Suprapubic skin (tissue), 4 donors: ENCODE results near the gene H6PD. TPM values are rescaled to one million over a fixed set of nuclear protein-coding genes. Genes with fewer than 3 reads are reported as not detected.

Experiments used
- DNase-seq, 2 donors: peaks; one replicate each; pipeline ENCODE4 v3.0.0-alpha.2; 2019; ENCODE audit warnings: low spot score in 2 of 2
- H3K27ac ChIP-seq: fragments of 200-600 bp; sonication (generic); one replicate; pipeline ENCODE4 v1.5.1; 2019
- H3K27me3 ChIP-seq: fragments of 200-600 bp; sonication (generic); one replicate; pipeline ENCODE4 v1.5.1; 2019
- H3K36me3 ChIP-seq: fragments of 200-600 bp; sonication (generic); one replicate; pipeline ENCODE4 v1.5.1; 2019
- H3K4me1 ChIP-seq: fragments of 200-600 bp; sonication (generic); one replicate; pipeline ENCODE4 v1.5.1; 2019
- H3K4me3 ChIP-seq: fragments of 200-600 bp; sonication (generic); one replicate; pipeline ENCODE4 v1.5.1; 2019; ENCODE audit warnings: mild to moderate bottlenecking
- H3K9me3 ChIP-seq: fragments of 200-600 bp; sonication (generic); one replicate; pipeline ENCODE4 v1.5.1; 2019
- EP300 ChIP-seq: sonication (generic); formaldehyde crosslinking; IDR thresholded peaks from one replicate; pipeline ENCODE4 v1.6.1; 2017; ENCODE audit warnings: antibody characterized with exemption
- POLR2A ChIP-seq, 2 donors: fragments of 450-650 bp; IDR thresholded peaks; one replicate each; pipeline ENCODE4 v1.6.1; 2017; ENCODE audit warnings: antibody characterized with exemption in 2 of 2, mild to moderate bottlenecking in 2 of 2, moderate library complexity in 2 of 2
- POLR2AphosphoS5 ChIP-seq, 3 donors: sonication (generic); formaldehyde crosslinking; IDR thresholded peaks; one replicate each; pipeline ENCODE4 v1.6.1; 2017; ENCODE audit warnings: antibody characterized with exemption in 3 of 3
- WGBS: methylation state at CpG from one replicate; pipeline ENCODE4 v1.1.5; 2018; 5-methylcytosine and 5-hydroxymethylcytosine counted together
- total RNA-seq, 4 donors: library from RNA; depleted of rRNA; stranded (reverse); fragments of >200 nt; gene quantifications; one replicate each; pipeline ENCODE4 v1.1.0, GENCODE V29; 2016
- TF ChIP-seq, protein P1 (sequence below), 2 donors: fragments of 200-600 bp in 1 of 2; fragments of 450-650 bp in 1 of 2; sonication (generic) in 1 of 2; IDR thresholded peaks; one replicate each; pipeline ENCODE4 v1.5.1; 2016 to 2019; ENCODE audit warnings: antibody characterized with exemption in 2 of 2, mild to moderate bottlenecking in 1 of 2, moderate library complexity in 1 of 2

H6PD gene
- total RNA-seq, 4 donors from 2014 or later = 83.6 to 130 (median 106) TPM

DNA sequence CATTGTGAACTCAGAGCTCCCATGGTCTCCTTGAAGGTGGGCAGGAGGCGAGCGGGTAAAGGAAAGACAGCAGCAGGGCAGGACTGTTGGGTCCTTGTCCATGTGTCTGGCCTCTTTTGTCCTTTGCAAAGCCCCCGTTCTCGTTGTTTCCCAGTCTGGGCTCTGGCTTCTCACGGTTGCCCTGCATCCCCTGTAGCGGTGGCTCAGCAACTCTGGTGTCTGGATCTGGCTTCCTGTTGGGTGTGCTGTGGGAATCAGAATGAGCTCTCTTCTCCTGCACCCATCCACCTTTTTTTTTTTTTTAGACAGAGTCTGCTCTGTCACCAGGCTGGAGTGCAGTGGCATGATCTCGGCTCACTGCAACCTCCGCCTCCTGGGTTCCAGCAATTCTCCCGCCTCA is 11.1 kb downstream of the H6PD start:
- 66% methylated on average over 7 of the region's 9 CpGs for WGBS
- Histone ChIP-seq H3K27ac (peak overlapping the region; percentile 90), H3K4me3 (no peak overlapping the region), H3K27me3 (no peaks in the 10 kb centered on the region), H3K9me3 (no peaks in the 10 kb centered on the region), H3K4me1 (peaks cover 98% of the 10 kb centered on the region), H3K36me3 (peaks cover 22% of the 10 kb centered on the region)
- no peak for DNase-seq
- TF ChIP-seq, protein P1, sequence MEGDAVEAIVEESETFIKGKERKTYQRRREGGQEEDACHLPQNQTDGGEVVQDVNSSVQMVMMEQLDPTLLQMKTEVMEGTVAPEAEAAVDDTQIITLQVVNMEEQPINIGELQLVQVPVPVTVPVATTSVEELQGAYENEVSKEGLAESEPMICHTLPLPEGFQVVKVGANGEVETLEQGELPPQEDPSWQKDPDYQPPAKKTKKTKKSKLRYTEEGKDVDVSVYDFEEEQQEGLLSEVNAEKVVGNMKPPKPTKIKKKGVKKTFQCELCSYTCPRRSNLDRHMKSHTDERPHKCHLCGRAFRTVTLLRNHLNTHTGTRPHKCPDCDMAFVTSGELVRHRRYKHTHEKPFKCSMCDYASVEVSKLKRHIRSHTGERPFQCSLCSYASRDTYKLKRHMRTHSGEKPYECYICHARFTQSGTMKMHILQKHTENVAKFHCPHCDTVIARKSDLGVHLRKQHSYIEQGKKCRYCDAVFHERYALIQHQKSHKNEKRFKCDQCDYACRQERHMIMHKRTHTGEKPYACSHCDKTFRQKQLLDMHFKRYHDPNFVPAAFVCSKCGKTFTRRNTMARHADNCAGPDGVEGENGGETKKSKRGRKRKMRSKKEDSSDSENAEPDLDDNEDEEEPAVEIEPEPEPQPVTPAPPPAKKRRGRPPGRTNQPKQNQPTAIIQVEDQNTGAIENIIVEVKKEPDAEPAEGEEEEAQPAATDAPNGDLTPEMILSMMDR (IDR thresholded peaks at IDR 0.05) = no peak
- TF ChIP-seq EP300 (no peak), POLR2AphosphoS5 (IDR thresholded peaks at IDR 0.05) (no peak), POLR2A (IDR thresholded peaks at IDR 0.05) (no peak)

DNA sequence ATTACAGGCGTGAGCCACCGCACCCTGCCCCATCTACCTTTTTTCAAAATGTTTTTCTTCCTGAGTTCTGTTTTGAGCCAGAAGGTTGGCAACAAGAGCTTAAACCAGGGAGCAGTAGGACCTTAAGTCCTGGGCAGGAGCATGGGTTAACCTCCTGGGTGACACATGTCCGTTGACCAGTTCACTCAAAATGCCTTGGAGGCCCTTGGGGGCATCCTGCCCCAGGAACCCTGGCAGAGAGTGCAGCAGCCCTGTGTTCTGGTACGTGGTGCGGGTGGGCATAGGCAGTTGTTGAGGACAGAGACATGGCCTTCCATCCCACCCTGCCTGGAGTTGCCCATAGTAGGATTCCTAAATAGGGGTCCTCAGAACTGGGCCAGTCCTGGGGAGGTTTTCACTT is 11.6 kb downstream of the H6PD start:
- Histone ChIP-seq H3K9me3 (no peaks in the 10 kb centered on the region), H3K4me3 (no peak overlapping the region), H3K36me3 (peaks cover 22% of the 10 kb centered on the region), H3K27me3 (no peaks in the 10 kb centered on the region), H3K4me1 (peaks cover 98% of the 10 kb centered on the region), H3K27ac (no peak overlapping the region)
- 87% methylated on average over 5 of the region's 5 CpGs for WGBS
- DNase-seq = no peak
- no peak for TF ChIP-seq POLR2AphosphoS5 (IDR thresholded peaks at IDR 0.05)
- no peak for TF ChIP-seq POLR2A (IDR thresholded peaks at IDR 0.05)
- no peak for TF ChIP-seq EP300
- TF ChIP-seq, protein P1 (IDR thresholded peaks at IDR 0.05) = no peak

DNA sequence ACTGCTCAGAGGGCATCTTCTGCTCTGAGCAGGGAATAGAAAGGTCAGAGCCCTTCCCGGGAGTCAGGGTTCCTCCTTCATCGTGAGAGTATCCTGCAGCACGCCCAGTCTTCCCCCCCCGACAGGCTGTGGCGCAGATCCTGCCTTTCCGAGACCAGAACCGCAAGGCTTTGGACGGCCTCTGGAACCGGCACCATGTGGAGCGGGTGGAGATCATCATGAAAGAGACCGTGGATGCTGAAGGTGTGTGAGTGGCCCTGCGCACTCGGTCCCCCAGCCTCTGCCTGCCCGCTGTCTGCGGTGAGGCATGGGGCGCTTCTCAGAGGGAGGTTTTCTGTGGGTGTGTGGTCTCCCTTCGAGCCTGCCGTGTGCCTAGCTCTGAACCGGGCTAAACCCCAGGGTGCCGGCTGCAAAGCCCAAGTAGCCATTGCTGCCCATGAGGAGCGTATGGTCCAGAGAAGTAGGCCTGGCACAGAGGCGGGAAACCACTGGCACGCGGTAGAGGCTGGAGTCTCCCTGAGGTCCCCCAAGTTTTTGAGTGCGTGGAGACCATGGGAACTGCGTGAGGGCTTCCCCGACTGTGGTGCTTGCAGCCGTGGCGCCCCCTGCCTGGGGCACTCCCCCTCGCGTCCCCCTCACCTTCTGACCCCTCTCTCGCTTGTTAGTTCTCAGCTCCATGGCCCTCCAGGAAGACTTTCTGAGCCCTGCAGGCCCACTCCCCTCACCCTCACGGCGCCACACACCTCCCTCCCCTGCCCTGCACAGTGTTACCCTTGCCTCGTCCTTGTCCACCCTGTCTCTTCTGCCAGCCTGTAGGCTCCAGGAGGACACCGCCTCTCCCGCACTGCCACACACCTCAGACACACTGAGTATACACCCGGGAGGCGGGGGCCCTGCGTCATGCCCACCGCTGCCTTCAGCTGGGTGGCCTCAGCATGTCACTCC is 12.5 kb downstream of the H6PD start:
- WGBS = 74% methylated on average over 33 of the region's 41 CpGs
- Histone ChIP-seq H3K36me3 (peaks cover 22% of the 10 kb centered on the region), H3K4me3 (peak overlapping the region; percentile 13), H3K27ac (peak overlapping the region; percentile 73), H3K27me3 (no peaks in the 10 kb centered on the region), H3K4me1 (peaks cover 94% of the 10 kb centered on the region), H3K9me3 (no peaks in the 10 kb centered on the region)
- no peak for DNase-seq
- TF ChIP-seq POLR2AphosphoS5 (IDR thresholded peaks at IDR 0.05) (no peak), POLR2A (IDR thresholded peaks at IDR 0.05) (no peak), EP300 (no peak)
- TF ChIP-seq, protein P1 (IDR thresholded peaks at IDR 0.05) = no peak

DNA sequence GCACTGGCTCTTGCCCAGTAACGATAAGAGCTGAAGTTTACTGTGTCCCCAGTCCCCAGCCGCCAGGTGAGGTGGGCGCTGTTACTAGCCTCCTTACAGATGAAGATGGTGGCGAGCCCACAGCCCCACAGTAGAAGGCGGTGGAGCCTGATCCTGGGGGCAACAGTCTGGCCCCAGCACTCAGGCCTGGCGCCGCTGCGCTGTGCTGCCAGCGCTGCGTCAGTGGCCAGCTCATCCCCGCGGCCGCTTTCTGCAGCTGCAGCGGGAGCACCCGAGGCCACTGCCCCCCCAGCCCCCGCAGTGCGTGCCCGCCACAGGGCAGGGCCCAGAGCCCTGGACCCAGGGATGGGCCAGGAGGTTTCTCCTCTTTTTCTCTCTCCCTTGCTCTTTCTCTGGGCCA is 13.3 kb downstream of the H6PD start:
- TF ChIP-seq, protein P1 (IDR thresholded peaks at IDR 0.05) = no peak
- no peak for TF ChIP-seq POLR2A (IDR thresholded peaks at IDR 0.05)
- no peak for TF ChIP-seq EP300
- TF ChIP-seq POLR2AphosphoS5 (IDR thresholded peaks at IDR 0.05) = no peak
- WGBS = 75% methylated on average over 14 of the region's 18 CpGs
- H3K4me1 ChIP-seq = peaks cover 87% of the 10 kb centered on the region
- H3K27ac ChIP-seq = peak overlapping the region; percentile 73
- H3K36me3 ChIP-seq = peaks cover 25% of the 10 kb centered on the region
- H3K4me3 ChIP-seq = peak overlapping the region; percentile 13
- DNase-seq = no peak
- no peaks in the 10 kb centered on the region for H3K27me3 ChIP-seq
- no peaks in the 10 kb centered on the region for H3K9me3 ChIP-seq
